HG03025 (cell line): ENCODE results near the gene CDKN2D.

Source experiments
- ATAC-seq: cut with Tn5 transposase; IDR thresholded peaks from one replicate; pipeline ENCODE4 v1.9.1; 2021; ENCODE audit warnings: mild to moderate bottlenecking, moderate library complexity; ENCODE audit not compliant: unreplicated experiment, low FRiP score

Gene CDKN2D

DNA sequence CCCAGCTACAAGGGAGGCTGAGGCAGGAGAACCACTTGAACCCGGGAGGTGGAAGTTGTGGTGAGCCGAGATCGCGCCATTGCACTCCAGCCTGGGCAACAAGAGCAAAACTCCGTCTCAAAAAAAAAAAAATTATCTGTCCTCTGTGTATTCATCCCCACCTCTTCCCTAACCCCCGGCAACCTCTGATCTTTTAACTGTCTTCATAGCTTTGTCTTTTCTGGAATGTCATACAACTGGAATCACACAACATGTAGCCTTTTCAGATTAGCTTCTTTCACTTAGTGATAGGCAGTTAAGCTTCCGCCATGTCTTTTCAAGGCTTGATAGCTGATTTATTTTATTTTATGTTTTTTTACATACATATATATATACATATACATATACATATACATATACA, 43.1 kb downstream of the CDKN2D start:
- no peak for ATAC-seq

DNA sequence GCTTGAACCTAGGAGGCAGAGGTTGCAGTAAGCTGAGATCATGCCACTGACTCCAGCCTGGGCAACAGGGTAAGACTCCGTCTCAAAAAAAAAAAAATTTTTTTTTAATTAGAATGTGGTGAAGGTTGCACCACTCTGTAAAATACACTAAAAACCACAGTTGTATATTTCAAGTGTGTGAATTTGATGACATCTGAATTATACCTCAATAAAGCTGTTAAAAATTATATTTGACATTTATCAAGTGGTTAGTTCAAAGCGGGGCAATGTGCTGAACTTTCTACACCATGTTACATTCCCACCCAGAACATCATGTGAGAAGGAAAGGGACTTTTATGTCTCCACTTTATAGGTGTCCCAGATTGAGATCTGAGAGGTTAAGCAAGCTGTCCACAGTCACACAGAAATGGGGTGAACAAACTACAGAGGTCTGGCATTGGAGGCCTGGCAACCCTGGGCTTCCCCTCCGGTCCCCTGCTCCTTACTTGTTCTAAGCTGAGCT, 45.6 kb downstream of the CDKN2D start:
- ATAC-seq: no peak

DNA sequence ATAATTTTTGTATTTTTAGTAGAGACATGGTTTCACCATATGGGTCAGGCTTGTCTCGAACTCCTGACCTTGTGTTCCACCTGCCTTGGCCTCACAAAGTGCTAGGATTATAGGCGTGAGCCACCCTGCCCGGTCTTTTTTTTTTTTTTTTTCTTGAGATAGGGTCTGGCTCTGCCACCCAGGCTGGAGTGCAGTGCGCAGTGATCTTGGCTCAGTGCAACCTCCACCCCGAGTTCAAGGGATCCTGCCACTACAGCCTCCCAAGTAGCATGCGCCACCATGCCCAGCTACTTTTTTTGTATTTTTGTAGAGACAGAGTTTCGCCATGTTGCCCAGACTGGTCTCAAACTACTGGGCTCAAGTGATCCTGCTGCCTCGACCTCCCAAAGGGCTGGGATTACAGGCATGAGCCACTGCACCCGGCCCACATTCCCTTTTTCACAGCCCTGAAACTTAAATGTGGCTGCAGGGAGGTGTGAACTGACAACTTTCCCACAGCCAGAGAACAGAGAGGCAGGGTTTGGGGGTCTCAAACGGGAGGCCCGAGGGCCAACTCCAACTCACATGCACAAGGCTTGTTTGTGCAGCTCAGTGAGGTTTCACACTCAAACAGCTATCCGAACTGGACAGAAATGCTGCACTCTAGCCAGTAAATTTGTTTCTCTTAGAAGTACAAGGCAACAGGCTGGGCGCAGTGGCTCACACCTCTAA, 47.2 kb downstream of the CDKN2D start:
- ATAC-seq: no peak

DNA sequence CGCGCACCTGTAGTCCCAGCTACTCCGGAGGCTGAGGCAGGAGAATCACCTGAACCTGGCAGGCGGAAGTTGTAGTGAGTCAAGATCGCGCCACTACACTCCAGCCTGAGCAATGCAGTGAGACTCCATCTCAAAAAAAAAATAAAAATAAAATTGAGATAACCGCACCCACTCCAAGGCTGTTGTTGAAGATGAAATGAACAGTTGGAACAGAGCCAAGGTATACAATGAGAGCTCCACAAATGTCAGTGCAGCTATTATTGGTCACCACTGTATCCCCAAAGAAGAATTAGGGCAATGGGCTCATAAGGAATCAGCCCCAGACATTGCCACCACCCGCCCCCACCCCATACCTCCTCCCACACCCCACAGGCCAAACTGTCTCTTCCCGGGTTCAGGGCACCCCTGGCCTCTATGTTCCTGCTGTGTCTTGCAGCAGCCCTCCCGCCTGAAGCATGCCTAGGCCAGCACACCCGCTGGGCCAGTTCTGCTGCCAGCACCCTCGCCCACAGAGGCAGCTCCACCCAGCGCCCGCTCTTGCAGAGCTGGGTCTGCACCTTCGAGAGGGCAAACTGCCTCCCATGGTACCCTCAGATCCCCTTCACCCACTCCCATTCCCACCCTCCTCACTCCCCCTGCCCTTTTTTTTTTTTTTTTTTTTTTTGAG, 48.0 kb downstream of the CDKN2D start:
- no peak for ATAC-seq

DNA sequence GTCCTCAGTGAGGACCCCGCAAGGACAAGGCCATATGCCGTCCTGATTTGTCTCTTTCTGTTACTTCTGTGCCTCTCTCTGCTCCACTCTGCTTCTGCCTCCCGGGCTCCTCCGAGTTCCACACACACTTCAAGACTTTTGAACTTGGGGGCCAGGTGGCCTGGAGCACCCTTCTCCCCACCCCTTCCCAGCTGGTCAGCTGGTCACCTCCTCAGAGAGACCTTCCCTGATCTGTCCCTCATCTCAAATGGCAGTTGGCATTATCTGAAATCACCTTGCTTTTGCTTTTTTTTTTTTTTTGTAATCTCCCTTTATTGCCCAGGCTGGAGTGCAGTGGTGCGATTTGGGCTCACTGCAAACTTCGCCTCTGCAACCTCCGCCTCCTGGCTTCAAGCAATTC, 49.4 kb downstream of the CDKN2D start:
- ATAC-seq: no peak

DNA sequence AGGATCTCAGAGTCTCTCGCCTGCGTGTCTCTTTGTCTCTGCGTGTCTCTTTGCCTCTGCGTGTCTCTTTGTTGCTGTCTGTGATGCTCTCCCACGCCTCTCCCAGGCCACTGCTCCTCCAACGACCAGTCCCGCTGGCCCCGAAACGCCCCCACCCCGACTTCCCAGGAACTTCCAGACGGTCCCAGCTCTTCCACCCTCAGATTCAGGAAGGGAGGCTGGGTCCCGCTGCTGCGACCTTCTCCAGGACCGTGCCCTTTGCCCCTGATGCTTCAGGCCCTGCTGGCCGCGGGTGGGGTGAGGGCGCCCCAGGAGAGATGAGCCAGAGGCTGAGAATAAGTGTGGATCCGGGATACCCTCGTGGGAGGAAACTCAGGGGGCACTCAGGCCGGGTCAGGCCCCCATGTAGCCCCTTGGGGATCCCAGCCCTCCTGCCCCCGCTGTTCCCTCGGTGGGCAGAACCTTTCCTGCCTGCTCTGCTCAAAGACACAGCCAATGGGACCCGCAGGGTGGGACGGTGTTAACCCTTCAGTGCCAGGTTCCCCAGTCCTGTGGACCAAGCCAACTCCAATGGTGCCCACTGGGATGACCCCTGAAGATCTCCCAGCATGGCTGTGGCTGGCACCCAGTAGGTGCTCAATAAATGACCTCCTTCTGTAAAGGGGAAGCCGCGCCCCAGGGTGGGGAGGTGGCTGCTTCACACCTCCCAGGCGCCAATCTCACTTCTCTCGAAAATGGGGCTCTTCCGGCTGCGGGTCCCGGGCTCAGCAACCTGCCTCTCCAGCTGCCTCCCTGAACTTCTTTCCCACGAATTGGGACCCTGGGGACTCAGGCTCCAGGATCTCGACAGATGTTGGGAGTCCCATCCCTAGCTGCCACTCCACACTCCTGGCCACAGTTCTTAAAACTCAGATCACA, 50.1 kb downstream of the CDKN2D start:
- ATAC-seq: no peak

DNA sequence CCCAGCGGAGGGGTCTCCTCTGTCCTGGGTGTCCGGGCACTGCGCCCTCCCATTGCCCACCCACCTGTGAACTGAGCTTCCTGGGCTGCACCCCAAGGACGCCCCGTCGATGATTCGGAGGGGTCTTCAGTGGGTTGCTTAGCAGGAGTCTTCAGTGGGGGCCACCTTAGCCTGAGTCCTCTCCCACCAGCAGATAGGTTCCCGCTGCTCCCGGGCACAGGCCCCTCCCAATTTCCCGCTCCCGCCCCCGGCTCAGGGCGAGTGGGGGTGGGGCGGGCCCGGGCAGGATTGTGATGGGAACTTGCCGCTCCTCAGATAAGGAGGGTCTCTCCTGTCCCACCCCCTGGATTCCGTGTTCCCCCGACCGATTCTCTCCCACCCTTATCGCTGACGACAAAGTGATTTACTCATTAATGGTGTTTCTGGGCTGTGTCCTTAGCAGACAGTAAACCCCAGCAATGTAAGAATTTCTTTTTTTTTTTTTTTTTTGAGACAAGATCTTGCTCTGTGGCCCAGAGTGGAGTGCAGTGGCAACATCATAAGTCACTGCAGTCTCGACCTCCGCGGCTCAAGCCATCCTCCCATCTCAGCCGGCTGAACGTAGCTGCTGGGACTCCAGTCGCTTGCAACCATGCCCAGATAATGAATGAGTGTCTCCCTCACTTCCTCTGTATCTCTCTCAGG, 50.9 kb downstream of the CDKN2D start:
- ATAC-seq: no peak

DNA sequence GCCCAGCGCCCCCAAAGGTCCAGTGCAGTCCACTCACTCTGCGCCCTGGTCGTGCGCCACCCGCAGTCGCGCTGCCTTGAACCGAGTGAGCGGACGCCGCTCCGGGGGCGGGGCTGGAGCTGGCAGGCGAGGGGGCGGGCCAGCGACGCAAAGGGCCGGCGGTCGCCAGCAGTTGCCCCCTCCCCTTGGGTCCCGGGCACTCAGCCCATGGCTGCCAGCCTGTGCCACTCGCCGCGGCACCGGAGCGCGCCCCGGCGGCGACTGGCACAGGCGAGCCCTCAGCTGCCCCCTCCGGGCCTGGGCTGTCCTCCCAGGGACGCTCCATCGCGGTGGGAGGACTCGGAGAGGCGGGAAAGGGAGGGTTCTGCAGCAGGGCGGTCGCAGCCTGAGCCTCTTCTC, 51.4 kb downstream of the CDKN2D start, which contains the start of gene S1PR5:
S1PR5 (minus strand) TSS at position 87 of the 399 bp plus-strand sequence. CDS start 2,436 bp downstream, outside the sequence.
- no peak for ATAC-seq

DNA sequence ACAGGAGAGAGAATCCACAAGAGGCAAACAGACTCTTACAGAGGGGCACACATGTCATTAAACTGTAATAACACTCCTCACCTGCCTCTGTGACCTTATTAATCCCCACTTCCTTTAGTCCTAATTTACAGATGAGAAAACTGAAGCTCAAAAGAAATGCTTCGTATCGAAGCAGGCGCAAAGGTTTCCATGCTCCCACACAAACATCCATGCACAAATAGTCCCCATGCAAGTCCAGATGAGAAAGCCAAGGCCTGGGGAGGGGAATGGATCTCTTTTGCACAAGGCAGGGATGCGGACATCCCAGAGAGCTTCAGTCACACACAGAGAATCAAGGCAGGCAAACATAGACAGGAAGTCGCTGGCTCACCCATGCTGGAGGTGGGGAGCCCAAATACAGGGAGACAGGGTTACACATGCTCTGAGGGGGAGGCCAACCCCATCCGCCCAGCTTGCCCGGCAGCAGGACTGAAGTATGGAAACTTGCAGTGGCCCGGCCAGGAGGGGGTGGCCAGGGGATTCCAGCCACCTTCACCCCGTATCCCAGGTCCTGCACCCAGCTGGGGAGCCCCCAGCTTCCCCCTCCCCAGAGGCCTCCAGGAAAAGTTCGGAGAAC, 52.0 kb downstream of the CDKN2D start:
- no peak for ATAC-seq
